ENCODE data around the gene ERBB4.

DNA sequence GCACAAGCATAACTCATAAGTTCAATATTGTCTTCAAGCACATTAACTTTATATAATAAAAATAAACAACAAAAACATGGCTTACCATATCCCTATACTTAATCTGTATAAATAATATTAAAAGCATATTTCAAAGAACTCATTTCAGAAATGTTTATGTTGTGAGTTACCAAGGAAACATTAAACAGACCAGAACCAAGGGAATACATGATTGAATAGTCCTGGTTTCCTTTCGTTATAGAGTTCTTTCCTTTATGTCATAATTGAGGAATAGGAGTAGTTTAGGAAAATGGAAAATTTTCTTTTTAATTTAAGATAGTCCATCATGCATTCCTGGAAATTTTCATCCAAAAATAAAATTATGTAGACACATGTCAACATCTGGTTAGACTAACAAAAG, 343.0 kb downstream of the ERBB4 start:
- no peak for TF ChIP-seq CTCF (IDR thresholded peaks at IDR 0.05)
- TF ChIP-seq POLR2A (IDR thresholded peaks at IDR 0.05), result no peak

Data from lower leg skin (tissue), 3 donors.